Activated CD4-positive, alpha-beta T cell treated with anti-CD3 and anti-CD28 coated beads, Interleukin-2, Interleukin-6, amounts not matched to agents 100 ng/mL and 50 ng/mL, durations not matched to agents 16 hours and 8 hours (primary cell): ENCODE measurements around the gene LAYN.

Source experiments
- DNase-seq: peaks from one replicate; pipeline ENCODE4 v3.0.0-alpha.2; 2020

The LAYN gene

GRCh38 chr11:111531687-111532364 lies 8.7 kb upstream of the LAYN start:
- peak; percentile 80 for DNase-seq

- DNase-seq, result no peak
Observed at GRCh38 chr11:111532365-111532709, 8.2 kb upstream of the LAYN start.

- DNase-seq, result no peak
Observed at GRCh38 chr11:111535281-111535680, 5.2 kb upstream of the LAYN start.

GRCh38 chr11:111537336-111537860 lies 3.1 kb upstream of the LAYN start:
- DNase-seq, result no peak

GRCh38 chr11:111538407-111539114 lies 2.0 kb upstream of the LAYN start:
- DNase-seq, result peak; percentile 22

GRCh38 chr11:111539426-111540113 lies 950 bp upstream of the LAYN start:
- no peak for DNase-seq

GRCh38 chr11:111540937-111541253 lies 375 bp downstream of the LAYN start:
- DNase-seq, result no peak

GRCh38 chr11:111541254-111542061 lies 938 bp downstream of the LAYN start:
- DNase-seq, result no peak

GRCh38 chr11:111542606-111543275 lies 2.2 kb downstream of the LAYN start:
- DNase-seq, result no peak

GRCh38 chr11:111548525-111548924 lies 8.0 kb downstream of the LAYN start:
- DNase-seq, result no peak

GRCh38 chr11:111549196-111549868 lies 8.8 kb downstream of the LAYN start:
- DNase-seq, result no peak

GRCh38 chr11:111549869-111550203 lies 9.3 kb downstream of the LAYN start:
- DNase-seq, result no peak

- DNase-seq, result no peak
Observed at GRCh38 chr11:111550258-111550657, 9.7 kb downstream of the LAYN start.

GRCh38 chr11:111554532-111554931 lies 14.0 kb downstream of the LAYN start:
- no peak for DNase-seq

GRCh38 chr11:111555255-111555654 lies 14.7 kb downstream of the LAYN start:
- no peak for DNase-seq

GRCh38 chr11:111557425-111558111 lies 17.0 kb downstream of the LAYN start:
- DNase-seq, result no peak

- DNase-seq, result no peak
Observed at GRCh38 chr11:111559800-111560464, 19.4 kb downstream of the LAYN start.

GRCh38 chr11:111560800-111561199 lies 20.3 kb downstream of the LAYN start:
- no peak for DNase-seq

GRCh38 chr11:111561306-111561705 lies 20.8 kb downstream of the LAYN start:
- no peak for DNase-seq

GRCh38 chr11:111561791-111562325 lies 21.3 kb downstream of the LAYN start:
- DNase-seq, result no peak
